Endothelial cell of hepatic sinusoid (primary cell): ENCODE results near the gene FASTK.
"Not testable (repeated sequence)": the region's sequence is repeated elsewhere in the genome, so short reads cannot be mapped to it uniquely, and the experiment has no call there.

ENCODE experiments used
- in situ Hi-C: cut with HindIII; loops from 2 replicates; pipeline ENCODE4 v1.10.0; 2017; ENCODE audit warnings: low sequenced_read_pairs

The FASTK gene

DNA sequence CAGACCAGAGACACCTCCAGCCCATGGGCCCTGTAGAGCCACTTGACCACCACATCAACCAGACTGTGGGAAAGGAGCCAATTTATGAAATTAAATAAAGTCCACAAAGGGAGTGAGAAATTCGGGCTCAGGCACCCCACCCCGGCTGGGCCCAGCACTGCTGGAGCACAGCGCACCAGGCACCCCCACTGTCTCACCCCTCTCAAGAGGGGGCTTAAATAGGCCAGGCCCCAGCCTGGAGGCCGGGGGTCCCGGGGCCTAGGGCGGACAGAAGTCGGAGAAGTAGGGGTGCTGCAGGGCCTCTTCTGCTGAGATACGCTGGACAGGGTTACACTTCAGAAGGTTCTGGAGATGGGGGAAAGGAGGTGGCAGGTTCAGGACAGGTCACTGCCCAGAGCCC, 26.9 kb downstream of the FASTK start:
- in situ Hi-C loops = no loop called here

DNA sequence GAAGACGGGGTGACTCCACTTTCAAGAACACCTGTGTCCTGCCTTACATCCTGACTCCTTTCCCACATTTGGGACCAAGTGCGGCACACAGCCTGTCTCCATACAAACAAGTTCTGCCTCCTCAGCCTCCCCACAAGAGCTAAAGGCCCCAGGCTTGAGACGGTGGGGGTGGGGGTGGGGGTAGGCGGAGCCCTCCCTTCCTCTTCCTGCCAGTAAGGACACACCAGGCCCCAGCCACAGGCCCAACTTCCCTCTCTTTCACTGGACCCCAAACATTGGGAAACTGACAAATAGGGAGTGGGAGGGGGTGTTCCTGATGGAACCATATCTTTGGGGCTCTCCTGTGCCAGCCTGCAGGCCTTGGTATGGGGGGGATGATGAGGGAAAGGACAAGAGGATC, 27.5 kb downstream of the FASTK start:
- in situ Hi-C loops = no loop called here

DNA sequence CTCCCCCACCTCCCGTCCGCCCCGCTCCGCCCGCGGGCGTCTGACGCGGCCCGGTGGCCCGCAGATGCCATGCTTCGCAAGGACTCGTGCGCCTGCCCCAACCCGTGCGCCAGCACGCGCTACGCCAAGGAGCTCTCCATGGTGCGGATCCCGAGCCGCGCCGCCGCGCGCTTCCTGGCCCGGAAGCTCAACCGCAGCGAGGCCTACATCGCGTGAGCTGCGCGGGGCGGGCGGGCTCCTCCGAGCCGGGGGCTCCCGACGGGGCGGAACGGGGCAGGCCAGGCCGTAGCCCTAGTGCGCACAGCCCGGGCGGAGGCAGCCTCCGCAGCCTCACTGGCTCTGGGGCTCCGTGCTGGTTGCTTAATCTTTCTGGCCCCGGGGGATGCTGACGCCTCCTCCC, 29.5 kb downstream of the FASTK start:
- in situ Hi-C loops = no loop called here

DNA sequence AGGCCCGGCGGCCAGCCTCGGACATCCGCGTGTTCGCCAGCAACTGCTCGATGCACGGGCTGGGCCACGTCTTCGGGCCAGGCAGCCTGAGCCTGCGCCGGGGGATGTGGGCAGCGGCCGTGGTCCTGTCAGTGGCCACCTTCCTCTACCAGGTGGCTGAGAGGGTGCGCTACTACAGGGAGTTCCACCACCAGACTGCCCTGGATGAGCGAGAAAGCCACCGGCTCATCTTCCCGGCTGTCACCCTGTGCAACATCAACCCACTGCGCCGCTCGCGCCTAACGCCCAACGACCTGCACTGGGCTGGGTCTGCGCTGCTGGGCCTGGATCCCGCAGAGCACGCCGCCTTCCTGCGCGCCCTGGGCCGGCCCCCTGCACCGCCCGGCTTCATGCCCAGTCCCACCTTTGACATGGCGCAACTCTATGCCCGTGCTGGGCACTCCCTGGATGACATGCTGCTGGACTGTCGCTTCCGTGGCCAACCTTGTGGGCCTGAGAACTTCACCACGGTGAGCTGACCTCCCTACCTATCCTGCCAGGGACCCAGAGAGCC, 31.6 kb downstream of the FASTK start:
- in situ Hi-C loops = no loop called here

DNA sequence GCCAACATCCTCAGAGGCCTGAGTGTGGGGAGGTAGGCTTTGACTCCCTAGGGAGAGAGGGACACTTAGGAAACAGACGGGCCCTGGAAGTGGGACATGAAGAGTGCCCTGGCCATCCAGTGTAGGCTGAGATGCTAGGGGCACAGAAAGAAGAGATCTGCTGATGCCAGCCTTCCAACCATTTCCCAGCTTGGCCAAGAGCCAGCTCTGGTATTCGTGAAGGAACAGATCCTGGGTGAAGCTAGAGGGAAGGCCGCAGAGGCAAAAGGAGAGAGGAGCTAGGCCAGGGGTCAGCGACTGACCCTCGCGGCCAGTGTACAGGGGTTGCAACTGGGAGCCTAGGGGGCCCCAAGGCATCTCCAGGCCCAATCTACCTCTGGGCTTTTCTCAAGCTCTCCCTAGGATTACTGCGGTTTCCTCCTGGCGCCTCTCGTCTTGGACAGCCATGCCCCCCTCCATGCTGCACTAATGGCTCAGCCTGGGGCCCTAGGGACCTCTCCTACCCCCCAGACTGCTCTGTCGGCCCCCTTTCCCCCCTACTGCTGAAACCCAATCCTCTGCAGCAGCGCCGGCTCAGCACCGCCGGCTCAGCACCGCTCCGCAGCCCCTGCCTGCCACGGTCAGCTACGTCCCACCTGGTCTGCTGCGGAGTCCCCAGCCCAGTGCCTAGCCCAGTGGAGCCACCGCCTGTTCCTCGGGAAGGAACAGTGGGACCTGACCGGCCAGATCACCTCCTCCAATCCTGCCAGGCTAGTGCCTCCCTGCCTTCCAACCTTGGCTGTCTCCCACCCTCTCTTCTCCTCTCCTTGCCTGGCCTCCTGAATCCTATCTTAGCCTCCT, 32.4 kb downstream of the FASTK start, which contains the start of gene ASIC3:
TSS of gene ASIC3 (plus strand) at position 556 of the 840 bp plus-strand sequence. CDS start 355 bp downstream, outside the sequence.
- in situ Hi-C loops = no loop called here

DNA sequence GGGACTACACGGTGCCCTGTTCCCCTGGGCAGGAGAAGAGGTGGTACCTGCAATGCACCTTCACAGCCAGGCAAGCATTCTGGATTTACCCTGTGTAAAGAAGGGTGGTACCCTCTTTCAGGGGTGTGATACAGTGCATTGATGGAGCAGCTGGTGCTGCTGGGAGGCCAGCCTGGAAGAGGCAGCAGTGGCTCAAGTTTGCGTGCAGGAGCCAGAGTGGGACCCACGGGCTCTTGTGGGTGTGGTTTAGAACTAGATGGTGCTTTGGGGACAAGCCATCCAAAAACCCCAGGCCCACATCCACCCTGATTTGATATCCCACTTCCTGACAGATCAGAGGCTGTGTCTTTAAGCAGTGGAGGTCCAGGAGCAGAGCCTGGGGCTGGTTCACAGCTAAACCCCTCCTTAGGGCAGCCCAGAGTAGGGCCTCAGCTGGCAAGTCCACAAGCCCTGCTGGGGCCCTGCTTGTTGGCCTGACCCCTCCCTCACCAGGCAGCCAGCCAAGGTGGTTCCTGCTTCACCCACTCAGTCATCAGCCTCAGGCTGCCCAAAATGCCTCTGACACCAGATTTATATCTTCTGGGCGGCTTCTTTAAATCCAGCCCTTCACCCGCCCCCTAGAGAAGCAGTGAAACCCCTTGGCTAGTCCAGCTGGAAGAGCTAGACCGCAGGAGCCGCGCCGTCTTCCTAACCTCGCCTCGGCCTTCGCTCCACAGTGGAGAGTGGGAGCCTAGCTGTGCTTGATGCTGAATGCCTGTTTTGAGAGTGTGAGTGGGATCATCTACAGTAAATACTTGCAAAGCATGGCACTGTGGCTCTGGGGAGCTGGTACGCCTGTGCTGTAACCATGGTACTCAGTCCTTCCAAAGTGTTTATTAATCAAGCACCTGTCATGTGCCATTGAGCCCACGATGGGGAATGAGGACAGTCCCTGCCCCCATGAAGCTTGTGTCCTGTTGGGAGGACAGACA, 33.7 kb downstream of the FASTK start:
- in situ Hi-C loops = no loop called here

DNA sequence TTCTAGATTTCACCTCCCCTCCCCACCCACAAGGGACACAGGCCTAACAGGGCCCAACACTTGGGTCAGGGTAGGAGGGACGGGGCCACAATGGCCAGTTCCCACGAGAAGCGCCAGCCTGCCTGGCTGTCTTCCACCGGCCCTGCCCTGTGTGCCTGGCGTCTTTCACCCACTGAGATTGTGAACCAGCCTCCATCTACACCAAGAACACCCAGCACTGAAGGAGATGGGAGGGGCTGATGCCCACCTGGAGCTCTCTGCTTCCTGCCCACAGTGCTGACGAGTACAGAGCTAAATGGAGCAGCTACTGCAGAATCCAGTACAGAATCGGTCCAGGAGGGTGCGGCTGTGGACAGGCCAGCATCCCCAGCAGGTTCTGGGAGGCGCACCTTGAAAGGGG, 34.6 kb downstream of the FASTK start:
- in situ Hi-C loops = no loop called here

DNA sequence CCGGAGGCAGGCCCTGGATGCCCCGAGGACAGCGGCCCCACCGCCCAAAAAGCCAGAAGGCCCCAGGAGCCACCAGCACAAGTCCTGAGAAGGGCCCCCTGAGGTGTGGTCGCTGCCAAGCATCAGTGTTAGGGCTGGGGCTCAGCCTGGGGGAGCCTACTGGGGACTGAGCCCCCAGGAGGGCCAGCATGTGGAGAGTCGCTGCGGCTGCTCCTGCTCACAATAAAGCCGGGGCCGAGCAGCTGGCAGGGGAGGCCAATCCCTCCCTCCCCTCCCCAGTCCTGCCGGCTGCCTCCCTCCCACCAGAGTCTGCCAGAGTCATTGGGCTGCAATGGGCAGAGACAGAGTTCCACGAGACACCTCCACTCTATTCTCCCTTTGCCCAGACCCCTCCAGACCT, 35.3 kb downstream of the FASTK start:
- in situ Hi-C loops = no loop called here

DNA sequence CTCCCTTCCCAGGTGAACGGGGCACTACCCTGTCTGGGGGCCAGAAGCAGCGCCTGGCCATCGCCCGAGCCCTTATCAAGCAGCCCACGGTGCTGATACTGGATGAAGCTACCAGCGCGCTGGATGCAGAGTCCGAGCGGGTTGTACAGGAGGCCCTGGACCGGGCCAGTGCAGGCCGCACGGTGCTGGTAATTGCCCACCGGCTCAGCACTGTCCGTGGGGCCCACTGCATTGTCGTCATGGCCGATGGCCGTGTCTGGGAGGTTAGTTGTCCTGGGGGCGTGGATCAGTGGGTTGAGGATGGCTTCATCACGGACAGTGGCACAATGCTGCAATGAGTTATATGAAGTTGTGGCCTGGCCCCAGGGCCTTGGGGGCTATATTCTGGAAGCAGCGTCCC, 36.6 kb downstream of the FASTK start:
- in situ Hi-C loops = no loop called here

DNA sequence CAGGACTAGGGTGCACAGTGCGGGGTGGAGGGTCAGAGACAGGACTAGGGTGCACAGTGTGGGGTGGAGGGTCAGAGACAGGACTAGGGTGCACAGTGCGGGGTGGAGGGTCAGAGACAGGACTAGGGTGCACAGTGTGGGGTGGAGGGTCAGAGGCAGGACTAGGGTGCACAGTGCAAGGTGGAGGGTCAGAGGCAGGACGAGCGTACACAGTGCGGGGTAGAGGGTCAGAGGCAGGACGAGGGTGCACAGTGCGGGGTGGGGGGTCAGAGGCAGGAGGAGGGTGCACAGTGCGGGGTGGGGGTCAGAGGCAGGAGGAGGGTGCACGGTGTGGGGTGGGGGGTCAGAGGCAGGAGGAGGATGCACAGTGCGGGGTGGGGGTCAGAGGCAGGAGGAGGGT, 37.2 kb downstream of the FASTK start:
- in situ Hi-C loops = not testable (repeated sequence)

DNA sequence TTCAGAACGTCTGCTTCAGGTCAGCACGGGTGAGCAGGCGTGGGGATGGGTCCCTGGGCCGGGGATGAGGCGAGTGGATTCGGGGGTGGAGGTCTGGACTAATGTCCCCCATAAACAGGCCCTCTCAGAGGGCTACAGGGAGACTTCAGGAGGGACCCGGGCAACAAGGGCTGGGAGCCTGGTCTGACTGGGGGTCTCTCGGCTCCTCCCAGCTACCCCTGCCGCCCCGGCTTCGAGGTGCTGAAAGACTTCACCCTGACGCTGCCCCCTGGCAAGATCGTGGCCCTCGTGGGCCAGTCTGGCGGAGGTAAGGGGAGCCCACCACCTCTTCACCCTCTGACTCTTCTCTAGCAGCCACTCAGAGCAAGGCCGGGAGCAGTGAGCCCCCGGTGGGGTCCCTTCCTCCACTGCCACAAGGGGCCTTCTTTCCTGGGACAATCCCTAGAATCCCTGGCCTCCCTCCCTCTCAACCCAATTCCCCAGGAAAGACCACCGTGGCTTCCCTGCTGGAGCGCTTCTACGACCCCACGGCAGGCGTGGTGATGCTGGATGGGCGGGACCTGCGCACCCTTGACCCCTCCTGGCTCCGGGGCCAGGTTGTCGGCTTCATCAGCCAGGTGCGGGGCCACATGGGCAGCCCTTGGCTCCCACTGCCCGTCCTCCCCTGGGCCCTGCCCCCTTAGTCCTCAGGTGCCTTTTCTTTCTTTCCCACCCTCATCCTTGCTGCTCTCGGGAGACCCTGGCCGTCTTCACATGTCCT, 39.8 kb downstream of the FASTK start:
- in situ Hi-C loops = no loop called here

DNA sequence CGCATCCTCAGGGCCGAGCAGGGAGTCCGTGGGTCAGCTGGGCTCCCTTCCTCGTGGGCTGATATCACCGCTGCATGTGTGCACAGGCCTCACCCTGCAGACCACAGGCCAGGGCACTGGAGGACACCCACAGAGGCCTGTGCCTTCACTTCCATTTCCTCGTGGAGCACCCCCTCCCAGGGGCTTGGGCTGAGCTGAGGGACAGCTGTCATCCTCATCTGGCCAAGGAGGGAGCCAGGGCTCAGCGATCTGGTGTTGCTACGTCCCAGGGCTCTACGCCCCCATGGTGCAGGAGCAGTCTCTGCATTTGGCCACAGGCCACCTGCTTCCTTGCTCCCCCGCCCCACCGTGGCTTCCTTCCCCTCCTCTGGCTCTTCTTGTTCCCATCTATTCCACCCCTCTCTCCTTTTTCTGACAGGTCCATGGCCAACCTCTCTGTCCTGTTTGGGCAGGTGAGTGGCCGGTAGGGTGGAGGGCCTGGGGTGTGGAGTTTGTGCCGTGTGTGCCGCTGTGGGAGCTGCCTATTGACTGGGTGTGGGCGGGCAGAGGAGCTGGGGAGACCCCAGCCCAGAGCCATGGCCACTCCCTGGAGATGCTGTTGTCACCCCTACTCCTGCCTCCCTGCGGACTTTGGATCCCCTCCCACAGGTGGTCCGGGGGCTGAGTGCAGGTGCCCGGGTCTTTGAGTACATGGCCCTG, 40.6 kb downstream of the FASTK start:
- in situ Hi-C loops = no loop called here

DNA sequence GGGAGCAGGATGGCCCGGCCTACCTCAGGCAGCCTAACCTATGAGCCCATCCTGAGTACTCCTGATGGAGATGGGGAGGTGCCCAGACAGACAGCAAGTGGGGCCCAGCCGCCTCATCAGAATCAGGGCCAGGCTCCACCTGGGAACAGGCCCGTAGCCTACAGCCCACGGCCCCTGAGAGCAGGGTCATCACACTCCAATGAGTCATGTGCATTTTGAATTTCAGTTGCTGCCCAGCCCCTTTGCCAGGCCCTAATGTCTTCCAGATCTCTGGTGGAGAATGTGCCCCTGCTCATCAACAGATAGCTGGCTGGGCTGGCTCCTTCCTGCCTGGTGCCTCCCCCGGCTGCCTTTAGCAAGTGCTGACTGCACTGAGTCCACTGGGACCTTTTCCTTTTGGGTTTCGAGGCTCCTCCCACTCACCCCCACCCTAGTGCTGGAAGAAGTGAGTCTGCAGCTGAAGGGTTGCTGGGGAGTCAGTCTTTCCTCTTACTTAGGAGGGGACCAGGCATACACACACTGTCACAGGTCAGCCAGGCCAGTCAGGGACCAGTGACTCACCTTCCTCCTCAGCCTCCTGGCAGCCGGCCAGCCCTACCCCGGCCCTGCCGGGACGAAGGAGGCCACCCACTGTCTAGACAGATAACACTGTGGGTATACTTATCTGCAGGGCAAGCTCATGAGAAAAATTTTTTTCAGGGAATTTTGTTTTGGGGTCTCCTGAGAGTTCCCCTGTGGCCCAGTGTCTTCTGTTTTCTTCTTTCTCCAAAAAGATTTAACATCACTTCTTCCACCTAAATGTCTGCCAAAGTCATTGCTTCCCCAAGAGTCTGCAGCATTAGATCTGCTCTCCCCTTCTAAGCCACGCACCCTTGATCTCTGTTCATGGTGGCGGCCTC, 41.4 kb downstream of the FASTK start:
- in situ Hi-C loops = no loop called here

DNA sequence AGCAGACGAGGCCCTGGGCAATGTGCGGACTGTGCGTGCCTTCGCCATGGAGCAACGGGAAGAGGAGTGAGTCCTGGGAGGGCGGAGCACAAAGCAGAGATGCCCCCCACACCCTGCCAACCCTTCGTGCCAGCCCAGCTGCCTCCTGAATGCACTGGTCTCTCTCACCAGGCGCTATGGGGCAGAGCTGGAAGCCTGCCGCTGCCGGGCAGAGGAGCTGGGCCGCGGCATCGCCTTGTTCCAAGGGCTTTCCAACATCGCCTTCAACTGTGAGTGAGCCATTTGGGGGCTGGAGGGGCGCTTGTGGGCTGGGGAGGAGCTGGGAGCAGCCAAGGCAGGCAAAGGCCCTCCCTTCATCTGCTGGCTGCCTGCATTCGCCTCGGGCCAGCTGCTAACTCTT, 44.7 kb downstream of the FASTK start:
- in situ Hi-C loops = no loop called here

DNA sequence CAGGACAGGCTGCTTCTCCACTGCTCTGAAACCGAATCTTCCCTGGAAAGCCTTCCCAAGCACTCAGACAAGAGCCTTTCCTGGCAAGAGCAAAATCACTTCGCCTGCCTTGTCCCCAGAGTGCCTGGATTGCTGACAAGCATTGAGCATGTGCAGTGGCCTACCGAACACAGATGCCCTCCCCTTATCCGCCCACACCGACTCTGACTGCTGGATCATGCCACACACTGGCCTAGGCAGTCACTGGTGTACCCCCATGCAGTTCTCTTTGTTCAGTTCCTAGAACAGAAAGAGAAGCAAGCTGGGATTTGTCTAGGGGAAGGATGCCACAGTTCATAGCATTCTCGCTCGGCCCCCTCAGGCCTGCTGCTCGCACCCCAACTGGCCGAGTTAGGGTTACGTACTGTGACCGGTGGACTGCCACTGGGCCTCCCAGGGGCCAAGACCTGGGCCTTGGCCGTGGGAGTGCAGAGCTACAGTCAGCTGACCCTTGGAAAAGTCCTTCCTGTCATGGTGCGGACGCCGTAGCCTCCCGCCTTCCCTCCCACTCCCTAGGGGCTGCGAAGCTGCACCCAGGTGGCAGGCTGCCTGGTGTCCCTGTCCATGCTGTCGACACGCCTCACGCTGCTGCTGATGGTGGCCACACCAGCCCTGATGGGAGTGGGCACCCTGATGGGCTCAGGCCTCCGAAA, 45.4 kb downstream of the FASTK start:
- in situ Hi-C loops = no loop called here

DNA sequence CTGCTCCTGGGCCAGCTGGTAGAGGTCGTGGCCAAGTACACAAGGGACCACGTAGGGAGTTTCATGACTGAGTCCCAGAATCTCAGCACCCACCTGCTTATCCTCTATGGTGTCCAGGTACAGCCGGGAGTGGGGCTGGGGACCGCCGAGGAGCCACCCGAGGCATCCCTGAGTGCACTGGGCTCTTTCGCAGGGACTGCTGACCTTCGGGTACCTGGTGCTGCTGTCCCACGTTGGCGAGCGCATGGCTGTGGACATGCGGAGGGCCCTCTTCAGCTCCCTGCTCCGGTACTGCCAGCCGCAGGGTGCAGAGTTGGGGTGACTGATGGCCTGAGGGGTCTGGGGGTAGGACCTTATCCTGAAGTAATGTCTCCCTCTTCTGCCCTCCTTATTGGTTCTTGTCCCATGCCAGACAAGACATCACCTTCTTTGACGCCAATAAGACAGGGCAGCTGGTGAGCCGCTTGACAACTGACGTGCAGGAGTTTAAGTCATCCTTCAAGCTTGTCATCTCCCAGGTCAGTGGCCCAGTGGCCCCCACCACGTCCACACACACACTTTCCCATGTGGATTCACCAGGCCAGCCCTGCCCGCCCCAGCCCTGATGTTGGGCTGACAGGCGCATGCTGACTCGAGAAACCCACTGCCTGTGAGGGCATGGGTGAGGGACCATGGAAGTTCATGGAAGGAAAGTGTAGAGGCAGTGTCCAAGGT, 46.1 kb downstream of the FASTK start:
- in situ Hi-C loops = loop anchor here (5.0 kb wide), 2 partner anchors 53 to 62 kb away; partner anchors contain the start of gene AGAP3

DNA sequence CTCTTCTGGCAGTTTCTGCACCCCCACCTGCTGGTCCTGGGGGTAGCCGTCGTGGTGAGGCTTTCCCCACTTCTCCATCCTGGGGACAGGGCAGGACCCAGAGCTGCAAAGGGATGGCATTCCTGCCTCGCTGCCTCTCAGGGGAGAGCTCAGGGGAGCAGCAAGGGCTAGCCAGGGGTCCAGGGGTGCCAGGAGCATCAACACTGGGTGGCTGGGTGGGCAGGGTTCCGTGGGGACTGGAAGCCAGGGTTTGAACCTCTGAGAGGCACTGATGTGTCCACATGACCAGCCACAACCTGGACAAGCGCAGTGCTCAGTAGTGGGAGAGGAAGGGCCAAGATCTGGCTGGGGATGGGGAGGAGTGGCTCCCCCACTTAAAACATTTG, 46.8 kb downstream of the FASTK start:
- in situ Hi-C loops = loop anchor here (5.0 kb wide), 2 partner anchors 53 to 62 kb away; partner anchors contain the start of gene AGAP3
